ENCODE data around the gene KISS1.

The KISS1 gene

GRCh38 chr1:204232526-204232925, 36.2 kb upstream of the KISS1 start:
- Histone ChIP-seq H3K4me3 (ENCODE audit: low read length) (no peak overlapping the region), H3K36me3 (ENCODE audit: control insufficient read depth, low read length) (no peaks in the 10 kb centered on the region), H3K4me1 (ENCODE audit: control insufficient read depth, low read length) (no peaks in the 10 kb centered on the region), H3K9me3 (ENCODE audit: control insufficient read depth, insufficient read depth, low read length) (no peaks in the 10 kb centered on the region), H3K79me2 (ENCODE audit: control insufficient read depth, low read length) (no peaks in the 10 kb centered on the region), H3F3A (ENCODE audit: control insufficient read depth, insufficient read depth) (no peaks in the 10 kb centered on the region), H4K20me1 (ENCODE audit: control insufficient read depth, insufficient read depth, low read depth, low read length) (no peaks in the 10 kb centered on the region), H3K27ac (ENCODE audit: low read depth, low read length) (no peak overlapping the region), H3K4me2 (ENCODE audit: low read length) (no peak overlapping the region), H3K27me3 (ENCODE audit: control insufficient read depth, low read length) (peaks cover 7% of the 10 kb centered on the region), H3K9me2 (replicated peaks; ENCODE audit: control insufficient read depth, low read length) (no peaks in the 10 kb centered on the region)
- no peak for TF ChIP-seq EZH2phosphoT487 (IDR thresholded peaks at IDR 0.05; ENCODE audit: borderline replicate concordance, low read length)
- TF ChIP-seq, protein P1, sequence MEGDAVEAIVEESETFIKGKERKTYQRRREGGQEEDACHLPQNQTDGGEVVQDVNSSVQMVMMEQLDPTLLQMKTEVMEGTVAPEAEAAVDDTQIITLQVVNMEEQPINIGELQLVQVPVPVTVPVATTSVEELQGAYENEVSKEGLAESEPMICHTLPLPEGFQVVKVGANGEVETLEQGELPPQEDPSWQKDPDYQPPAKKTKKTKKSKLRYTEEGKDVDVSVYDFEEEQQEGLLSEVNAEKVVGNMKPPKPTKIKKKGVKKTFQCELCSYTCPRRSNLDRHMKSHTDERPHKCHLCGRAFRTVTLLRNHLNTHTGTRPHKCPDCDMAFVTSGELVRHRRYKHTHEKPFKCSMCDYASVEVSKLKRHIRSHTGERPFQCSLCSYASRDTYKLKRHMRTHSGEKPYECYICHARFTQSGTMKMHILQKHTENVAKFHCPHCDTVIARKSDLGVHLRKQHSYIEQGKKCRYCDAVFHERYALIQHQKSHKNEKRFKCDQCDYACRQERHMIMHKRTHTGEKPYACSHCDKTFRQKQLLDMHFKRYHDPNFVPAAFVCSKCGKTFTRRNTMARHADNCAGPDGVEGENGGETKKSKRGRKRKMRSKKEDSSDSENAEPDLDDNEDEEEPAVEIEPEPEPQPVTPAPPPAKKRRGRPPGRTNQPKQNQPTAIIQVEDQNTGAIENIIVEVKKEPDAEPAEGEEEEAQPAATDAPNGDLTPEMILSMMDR (IDR thresholded peaks at IDR 0.05; ENCODE audit: low read depth, low read length, poor library complexity, severe bottlenecking) = no peak

DNA sequence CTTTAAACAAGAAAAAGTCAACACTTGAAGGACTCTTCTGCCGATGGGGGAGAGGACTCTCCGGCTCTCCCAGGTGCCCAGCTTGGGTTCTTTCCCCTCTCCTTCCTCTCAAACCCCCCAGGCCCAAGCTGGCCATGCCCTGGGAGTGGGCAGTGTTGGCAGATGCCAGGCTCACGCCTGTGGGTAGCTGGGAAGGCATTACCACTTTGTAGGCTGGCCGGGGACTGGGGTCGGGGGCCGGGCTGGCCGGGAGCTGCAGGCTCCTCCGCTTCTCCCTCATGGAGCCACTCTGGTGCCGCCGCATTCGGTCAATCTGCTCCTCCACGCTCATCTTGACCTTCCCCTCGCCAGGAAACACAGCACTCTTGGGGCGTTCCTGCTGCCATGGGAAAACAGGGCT, 33.9 kb upstream of the KISS1 start:
- TF ChIP-seq, protein P1 (IDR thresholded peaks at IDR 0.05; ENCODE audit: low read depth, low read length, poor library complexity, severe bottlenecking) = no peak
- TF ChIP-seq EZH2phosphoT487 (IDR thresholded peaks at IDR 0.05; ENCODE audit: borderline replicate concordance, low read length) = no peak
- peaks cover 7% of the 10 kb centered on the region for H3K27me3 ChIP-seq (ENCODE audit: control insufficient read depth, low read length)
- H3K79me2 ChIP-seq (ENCODE audit: control insufficient read depth, low read length) = no peaks in the 10 kb centered on the region

DNA sequence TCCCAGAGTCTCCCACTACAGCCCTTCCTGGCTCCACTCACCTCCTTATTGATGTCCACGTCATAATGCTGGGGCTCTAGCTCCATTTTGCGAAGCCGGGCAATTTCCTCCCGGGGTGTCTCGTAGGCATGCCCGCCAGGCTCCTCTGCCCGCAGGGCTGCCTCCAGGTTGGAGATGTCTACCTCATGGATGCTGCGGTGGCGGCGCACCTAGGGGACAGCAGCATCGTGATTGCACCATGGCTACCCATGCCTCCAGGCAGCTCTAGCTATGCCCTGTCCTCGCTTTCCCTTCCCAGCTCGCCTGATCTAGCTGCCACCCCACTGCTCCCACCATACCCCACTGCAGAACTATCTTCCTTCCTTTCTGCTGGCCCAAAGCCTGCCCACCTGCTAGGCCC, 32.6 kb upstream of the KISS1 start:
- TF ChIP-seq EZH2phosphoT487 (IDR thresholded peaks at IDR 0.05; ENCODE audit: borderline replicate concordance, low read length) = no peak
- TF ChIP-seq, protein P1 (IDR thresholded peaks at IDR 0.05; ENCODE audit: low read depth, low read length, poor library complexity, severe bottlenecking) = no peak
- no peaks in the 10 kb centered on the region for H3K9me3 ChIP-seq (ENCODE audit: control insufficient read depth, insufficient read depth, low read length)
- H3K4me2 ChIP-seq (ENCODE audit: low read length) = no peak overlapping the region
- H3K36me3 ChIP-seq (ENCODE audit: control insufficient read depth, low read length) = no peaks in the 10 kb centered on the region
- no peaks in the 10 kb centered on the region for H3F3A ChIP-seq (ENCODE audit: control insufficient read depth, insufficient read depth)
- peaks cover 7% of the 10 kb centered on the region for H3K27me3 ChIP-seq (ENCODE audit: control insufficient read depth, low read length)
- no peak overlapping the region for H3K27ac ChIP-seq (ENCODE audit: low read depth, low read length)
- no peaks in the 10 kb centered on the region for H4K20me1 ChIP-seq (ENCODE audit: control insufficient read depth, insufficient read depth, low read depth, low read length)
- H3K4me3 ChIP-seq (ENCODE audit: low read length) = no peak overlapping the region
- H3K4me1 ChIP-seq (ENCODE audit: control insufficient read depth, low read length) = no peaks in the 10 kb centered on the region
- no peaks in the 10 kb centered on the region for H3K9me2 ChIP-seq (replicated peaks; ENCODE audit: control insufficient read depth, low read length)
- no peaks in the 10 kb centered on the region for H3K79me2 ChIP-seq (ENCODE audit: control insufficient read depth, low read length)

More for the DNA sequence above, 33.9 kb upstream of the KISS1 start:
- Histone ChIP-seq H3F3A (ENCODE audit: control insufficient read depth, insufficient read depth) (no peaks in the 10 kb centered on the region), H3K9me2 (replicated peaks; ENCODE audit: control insufficient read depth, low read length) (no peaks in the 10 kb centered on the region), H4K20me1 (ENCODE audit: control insufficient read depth, insufficient read depth, low read depth, low read length) (no peaks in the 10 kb centered on the region), H3K4me3 (ENCODE audit: low read length) (no peak overlapping the region), H3K9me3 (ENCODE audit: control insufficient read depth, insufficient read depth, low read length) (no peaks in the 10 kb centered on the region), H3K36me3 (ENCODE audit: control insufficient read depth, low read length) (no peaks in the 10 kb centered on the region), H3K4me2 (ENCODE audit: low read length) (no peak overlapping the region), H3K4me1 (ENCODE audit: control insufficient read depth, low read length) (no peaks in the 10 kb centered on the region), H3K27ac (ENCODE audit: low read depth, low read length) (no peak overlapping the region)

Data from DOHH2 (cell line).